ENCODE measurements around the gene PFKP.

DNA sequence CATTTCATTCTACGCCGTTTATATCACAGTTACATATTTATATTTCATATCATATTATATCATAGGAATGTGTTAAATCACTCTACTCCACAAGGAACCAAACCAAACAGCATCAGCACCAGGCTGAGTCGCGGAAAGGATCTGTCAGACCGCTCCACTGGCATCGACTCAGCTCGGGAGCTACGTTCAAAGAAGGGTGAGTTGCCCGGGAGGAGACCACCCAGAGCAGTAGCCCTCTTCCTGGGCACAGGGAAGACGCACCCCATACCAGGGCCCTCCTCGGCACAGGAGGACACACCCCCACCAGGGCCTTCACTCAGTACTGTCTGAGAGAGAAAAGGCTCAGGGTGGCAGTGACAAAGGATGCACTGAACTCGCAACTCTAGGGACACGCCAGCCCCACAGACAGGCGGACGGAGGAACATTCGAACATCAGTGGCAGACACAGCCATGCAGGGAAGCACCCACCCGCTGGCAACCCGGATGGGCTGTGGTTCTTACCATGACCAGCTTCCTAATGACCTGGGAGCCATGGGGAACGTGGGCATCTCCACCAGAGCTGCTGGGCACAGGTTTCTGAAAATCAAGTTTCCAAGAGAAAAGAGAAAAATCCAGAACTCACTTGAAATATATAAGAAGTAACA is 76.6 kb downstream of the PFKP start:
- TF ChIP-seq, protein P1, sequence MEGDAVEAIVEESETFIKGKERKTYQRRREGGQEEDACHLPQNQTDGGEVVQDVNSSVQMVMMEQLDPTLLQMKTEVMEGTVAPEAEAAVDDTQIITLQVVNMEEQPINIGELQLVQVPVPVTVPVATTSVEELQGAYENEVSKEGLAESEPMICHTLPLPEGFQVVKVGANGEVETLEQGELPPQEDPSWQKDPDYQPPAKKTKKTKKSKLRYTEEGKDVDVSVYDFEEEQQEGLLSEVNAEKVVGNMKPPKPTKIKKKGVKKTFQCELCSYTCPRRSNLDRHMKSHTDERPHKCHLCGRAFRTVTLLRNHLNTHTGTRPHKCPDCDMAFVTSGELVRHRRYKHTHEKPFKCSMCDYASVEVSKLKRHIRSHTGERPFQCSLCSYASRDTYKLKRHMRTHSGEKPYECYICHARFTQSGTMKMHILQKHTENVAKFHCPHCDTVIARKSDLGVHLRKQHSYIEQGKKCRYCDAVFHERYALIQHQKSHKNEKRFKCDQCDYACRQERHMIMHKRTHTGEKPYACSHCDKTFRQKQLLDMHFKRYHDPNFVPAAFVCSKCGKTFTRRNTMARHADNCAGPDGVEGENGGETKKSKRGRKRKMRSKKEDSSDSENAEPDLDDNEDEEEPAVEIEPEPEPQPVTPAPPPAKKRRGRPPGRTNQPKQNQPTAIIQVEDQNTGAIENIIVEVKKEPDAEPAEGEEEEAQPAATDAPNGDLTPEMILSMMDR (IDR thresholded peaks at IDR 0.05), result no peak
- TF ChIP-seq, protein P2, sequence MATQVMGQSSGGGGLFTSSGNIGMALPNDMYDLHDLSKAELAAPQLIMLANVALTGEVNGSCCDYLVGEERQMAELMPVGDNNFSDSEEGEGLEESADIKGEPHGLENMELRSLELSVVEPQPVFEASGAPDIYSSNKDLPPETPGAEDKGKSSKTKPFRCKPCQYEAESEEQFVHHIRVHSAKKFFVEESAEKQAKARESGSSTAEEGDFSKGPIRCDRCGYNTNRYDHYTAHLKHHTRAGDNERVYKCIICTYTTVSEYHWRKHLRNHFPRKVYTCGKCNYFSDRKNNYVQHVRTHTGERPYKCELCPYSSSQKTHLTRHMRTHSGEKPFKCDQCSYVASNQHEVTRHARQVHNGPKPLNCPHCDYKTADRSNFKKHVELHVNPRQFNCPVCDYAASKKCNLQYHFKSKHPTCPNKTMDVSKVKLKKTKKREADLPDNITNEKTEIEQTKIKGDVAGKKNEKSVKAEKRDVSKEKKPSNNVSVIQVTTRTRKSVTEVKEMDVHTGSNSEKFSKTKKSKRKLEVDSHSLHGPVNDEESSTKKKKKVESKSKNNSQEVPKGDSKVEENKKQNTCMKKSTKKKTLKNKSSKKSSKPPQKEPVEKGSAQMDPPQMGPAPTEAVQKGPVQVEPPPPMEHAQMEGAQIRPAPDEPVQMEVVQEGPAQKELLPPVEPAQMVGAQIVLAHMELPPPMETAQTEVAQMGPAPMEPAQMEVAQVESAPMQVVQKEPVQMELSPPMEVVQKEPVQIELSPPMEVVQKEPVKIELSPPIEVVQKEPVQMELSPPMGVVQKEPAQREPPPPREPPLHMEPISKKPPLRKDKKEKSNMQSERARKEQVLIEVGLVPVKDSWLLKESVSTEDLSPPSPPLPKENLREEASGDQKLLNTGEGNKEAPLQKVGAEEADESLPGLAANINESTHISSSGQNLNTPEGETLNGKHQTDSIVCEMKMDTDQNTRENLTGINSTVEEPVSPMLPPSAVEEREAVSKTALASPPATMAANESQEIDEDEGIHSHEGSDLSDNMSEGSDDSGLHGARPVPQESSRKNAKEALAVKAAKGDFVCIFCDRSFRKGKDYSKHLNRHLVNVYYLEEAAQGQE (IDR thresholded peaks at IDR 0.05; ENCODE audit: insufficient read depth in 1 of 2, low read depth in 2 of 2, low read length in 1 of 2), result no peak
- TF ChIP-seq POLR2AphosphoS5 (IDR thresholded peaks at IDR 0.05; ENCODE audit: low read depth, low read length) (no peak), SIN3A (IDR thresholded peaks at IDR 0.05; ENCODE audit: borderline replicate concordance, insufficient read depth, low read depth, low read length) (no peak)
